ENCODE measurements around the gene SETMAR.

GRCh38 chr3:4332991-4333390 is 29.8 kb downstream of the SETMAR start:
- TF ChIP-seq CTCF (IDR thresholded peaks at IDR 0.05) (no peak), EZH2 (IDR thresholded peaks at IDR 0.05) (no peak)
